Measurements from ENCODE around the gene GRB14. TPM values are rescaled to one million over a fixed set of nuclear protein-coding genes. Genes with fewer than 3 reads are reported as not detected.

The GRB14 gene
- total RNA-seq, 1 experiment from 2014 or later = not detected

GRCh38 chr2:164617466-164617865, 3.8 kb downstream of the GRB14 start:
- in situ Hi-C loops (cut with HindIII; ENCODE audit: low pct_unique_long_range_greater_than_20kb, low sequenced_read_pairs) (no loop called here), intact Hi-C loops (cut with micrococcal nuclease; ENCODE audit: unreplicated experiment) (no loop called here)
- Histone ChIP-seq H3K36me3 (ENCODE audit: control insufficient read depth, insufficient read depth, low read length) (no peaks in the 10 kb centered on the region), H3K4me3 (ENCODE audit: low read depth in 2 of 2, low read length in 2 of 2) (no peak overlapping the region), H3K27ac (ENCODE audit: low read length) (no peak overlapping the region), H3K9me3 (ENCODE audit: control insufficient read depth, insufficient read depth, low read depth, low read length) (no peaks in the 10 kb centered on the region), H3K4me1 (ENCODE audit: control insufficient read depth, insufficient read depth, low read length) (no peaks in the 10 kb centered on the region), H3K27me3 (ENCODE audit: control insufficient read depth, insufficient read depth, low read length) (peaks cover 26% of the 10 kb centered on the region)
- DNase-seq (ENCODE audit: low read depth, low spot score) (no peak), ATAC-seq (no peak)
- CTCF ChIA-PET = no interaction called here
- no TSS peak for BruUV-seq (replicated peaks)
- TF ChIP-seq, protein P1, sequence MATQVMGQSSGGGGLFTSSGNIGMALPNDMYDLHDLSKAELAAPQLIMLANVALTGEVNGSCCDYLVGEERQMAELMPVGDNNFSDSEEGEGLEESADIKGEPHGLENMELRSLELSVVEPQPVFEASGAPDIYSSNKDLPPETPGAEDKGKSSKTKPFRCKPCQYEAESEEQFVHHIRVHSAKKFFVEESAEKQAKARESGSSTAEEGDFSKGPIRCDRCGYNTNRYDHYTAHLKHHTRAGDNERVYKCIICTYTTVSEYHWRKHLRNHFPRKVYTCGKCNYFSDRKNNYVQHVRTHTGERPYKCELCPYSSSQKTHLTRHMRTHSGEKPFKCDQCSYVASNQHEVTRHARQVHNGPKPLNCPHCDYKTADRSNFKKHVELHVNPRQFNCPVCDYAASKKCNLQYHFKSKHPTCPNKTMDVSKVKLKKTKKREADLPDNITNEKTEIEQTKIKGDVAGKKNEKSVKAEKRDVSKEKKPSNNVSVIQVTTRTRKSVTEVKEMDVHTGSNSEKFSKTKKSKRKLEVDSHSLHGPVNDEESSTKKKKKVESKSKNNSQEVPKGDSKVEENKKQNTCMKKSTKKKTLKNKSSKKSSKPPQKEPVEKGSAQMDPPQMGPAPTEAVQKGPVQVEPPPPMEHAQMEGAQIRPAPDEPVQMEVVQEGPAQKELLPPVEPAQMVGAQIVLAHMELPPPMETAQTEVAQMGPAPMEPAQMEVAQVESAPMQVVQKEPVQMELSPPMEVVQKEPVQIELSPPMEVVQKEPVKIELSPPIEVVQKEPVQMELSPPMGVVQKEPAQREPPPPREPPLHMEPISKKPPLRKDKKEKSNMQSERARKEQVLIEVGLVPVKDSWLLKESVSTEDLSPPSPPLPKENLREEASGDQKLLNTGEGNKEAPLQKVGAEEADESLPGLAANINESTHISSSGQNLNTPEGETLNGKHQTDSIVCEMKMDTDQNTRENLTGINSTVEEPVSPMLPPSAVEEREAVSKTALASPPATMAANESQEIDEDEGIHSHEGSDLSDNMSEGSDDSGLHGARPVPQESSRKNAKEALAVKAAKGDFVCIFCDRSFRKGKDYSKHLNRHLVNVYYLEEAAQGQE (IDR thresholded peaks at IDR 0.05; ENCODE audit: insufficient read depth in 1 of 2, low read depth in 2 of 2, low read length in 1 of 2) = no peak
- TF ChIP-seq SIN3A (IDR thresholded peaks at IDR 0.05; ENCODE audit: borderline replicate concordance, insufficient read depth, low read depth, low read length) (no peak), POLR2AphosphoS5 (IDR thresholded peaks at IDR 0.05; ENCODE audit: low read depth, low read length) (no peak)
- POLR2A ChIA-PET = interaction anchor here (0.6 kb wide), 1 partner anchor 56 kb away, joined by 3 read pairs; no protein-coding TSS in a partner anchor

DNA sequence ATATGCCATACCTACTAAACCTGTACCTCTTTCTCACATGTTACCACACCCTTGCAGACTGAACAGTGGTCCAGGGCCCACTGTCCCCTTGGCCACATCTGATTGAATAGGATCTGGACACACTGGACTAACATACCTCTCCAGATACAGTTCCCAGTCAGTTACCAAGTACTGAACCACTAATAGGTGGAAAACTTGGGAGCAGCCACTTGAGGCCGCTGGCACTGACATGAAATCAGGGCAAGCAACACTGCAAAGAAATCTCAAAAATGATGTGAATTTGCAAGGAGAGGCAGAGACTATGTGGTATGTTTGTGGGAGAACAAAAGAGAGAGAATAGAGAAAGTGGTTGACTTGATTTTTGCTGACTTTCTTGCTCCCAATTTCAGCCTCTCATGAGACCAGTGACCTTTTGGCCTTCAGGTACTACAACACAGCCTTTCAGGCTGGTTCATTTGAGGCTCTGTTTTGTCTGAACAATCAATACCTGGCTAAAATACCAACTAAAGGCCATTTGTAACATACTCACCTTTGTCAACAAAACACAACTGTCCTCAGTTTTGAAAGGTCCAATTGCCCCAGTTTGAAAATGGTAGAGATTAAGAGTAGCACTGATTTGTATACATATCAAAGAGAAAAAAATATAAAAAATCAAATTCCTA, 7.8 kb downstream of the GRB14 start:
- no peak overlapping the region for H3K4me3 ChIP-seq (ENCODE audit: low read depth in 2 of 2, low read length in 2 of 2)
- BruUV-seq (replicated peaks) = no TSS peak
- DNase-seq (ENCODE audit: low read depth, low spot score) = no peak
- no peaks in the 10 kb centered on the region for H3K4me1 ChIP-seq (ENCODE audit: control insufficient read depth, insufficient read depth, low read length)
- TF ChIP-seq CTCF (IDR thresholded peaks at IDR 0.05) (no peak), TCF7L2 (IDR thresholded peaks at IDR 0.05; ENCODE audit: low read depth, low read length) (no peak), POLR2AphosphoS5 (IDR thresholded peaks at IDR 0.05; ENCODE audit: low read depth, low read length) (no peak), SIN3A (IDR thresholded peaks at IDR 0.05; ENCODE audit: borderline replicate concordance, insufficient read depth, low read depth, low read length) (no peak)
- TF ChIP-seq, protein P1 (IDR thresholded peaks at IDR 0.05; ENCODE audit: insufficient read depth in 1 of 2, low read depth in 2 of 2, low read length in 1 of 2) = no peak
- H3K27ac ChIP-seq (ENCODE audit: low read length) = no peak overlapping the region
- intact Hi-C loops (cut with micrococcal nuclease; ENCODE audit: unreplicated experiment) (no loop called here), in situ Hi-C loops (cut with HindIII; ENCODE audit: low pct_unique_long_range_greater_than_20kb, low sequenced_read_pairs) (no loop called here)
- no peak for ATAC-seq
- ChIA-PET CTCF (no interaction called here), POLR2A (no interaction called here)
- peaks cover 2% of the 10 kb centered on the region; the same call in 1 of the 2 replicates for H3K27me3 ChIP-seq (ENCODE audit: control insufficient read depth, insufficient read depth, low read length)
- H3K36me3 ChIP-seq (ENCODE audit: control insufficient read depth, insufficient read depth, low read length) = no peaks in the 10 kb centered on the region
- no peaks in the 10 kb centered on the region for H3K9me3 ChIP-seq (ENCODE audit: control insufficient read depth, insufficient read depth, low read depth, low read length)

All from Panc1 (cell line).